SH-SY5Y (cell line): Measurements from ENCODE around the gene MMP23B.

Experiments used
- GATA2 ChIP-seq: IDR thresholded peaks from 2 replicates; pipeline ENCODE4 v1.6.1; 2011; ENCODE audit warnings: mild to moderate bottlenecking, low read depth, low read length
- GATA3 ChIP-seq: IDR thresholded peaks from 2 replicates; pipeline ENCODE4 v1.6.1; 2011; ENCODE audit warnings: low read depth, mild to moderate bottlenecking, low read length, moderate library complexity

DNA sequence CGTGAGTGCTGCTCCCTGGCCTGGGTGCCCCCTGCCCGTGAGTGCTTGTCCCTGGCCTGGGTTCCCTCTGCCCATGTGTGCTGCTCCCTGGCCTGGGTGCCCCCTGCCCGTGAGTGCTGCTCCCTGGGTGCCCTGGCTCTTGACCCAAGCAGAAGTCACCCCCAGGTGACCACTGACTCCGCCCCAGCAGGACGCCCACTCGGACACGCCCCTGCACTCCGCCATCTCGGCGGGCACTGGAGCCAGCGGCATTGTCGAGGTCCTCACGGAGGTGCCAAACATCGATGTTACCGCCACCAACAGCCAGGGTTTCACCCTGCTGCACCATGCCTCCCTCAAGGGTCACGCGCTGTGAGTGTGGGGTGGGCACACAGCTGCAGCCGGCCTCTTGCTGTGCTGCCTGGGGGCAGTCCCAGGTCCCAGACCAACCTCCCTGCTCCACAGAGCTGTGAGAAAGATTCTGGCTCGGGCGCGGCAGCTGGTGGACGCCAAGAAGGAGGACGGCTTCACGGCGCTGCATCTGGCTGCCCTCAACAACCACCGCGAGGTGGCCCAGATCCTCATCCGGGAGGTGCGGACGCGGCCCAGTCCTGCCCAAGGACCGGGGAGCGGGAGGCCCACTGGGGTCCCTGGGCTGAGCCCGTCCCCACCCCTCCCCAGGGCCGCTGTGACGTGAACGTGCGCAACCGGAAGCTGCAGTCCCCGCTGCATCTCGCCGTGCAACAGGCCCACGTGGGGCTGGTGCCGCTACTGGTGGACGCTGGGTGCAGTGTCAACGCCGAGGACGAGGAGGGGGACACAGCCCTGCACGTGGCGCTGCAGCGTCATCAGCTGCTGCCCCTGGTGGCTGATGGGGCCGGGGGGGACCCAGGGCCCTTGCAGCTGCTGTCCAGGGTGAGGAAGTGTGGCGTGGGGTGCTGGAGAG lies 3.9 kb upstream of the MMP23B start:
- no peak for TF ChIP-seq GATA2
- no peak for TF ChIP-seq GATA3
